Panc1 (cell line): ENCODE data around the gene DHRS2. TPM values are rescaled to one million over a fixed set of nuclear protein-coding genes. Genes with fewer than 3 reads are reported as not detected.

ENCODE experiments used
- ATAC-seq: fragments of 200-7000 bp; cut with Tn5 transposase; 2 replicates; pipeline ENCODE4 v1.9.1; 2020; ENCODE audit warnings: mild to moderate bottlenecking, moderate library complexity
- BruUV-seq: library from RNA; stranded (reverse); fragments of 400-500 nt; replicated peaks from 2 replicates; lab custom pipeline; 2021; lab: Mats Ljungman, UMichigan
- CTCF ChIA-PET: fragments of 300-600 bp; sonication (Branson Sonifier 250); formaldehyde crosslinking; loops from one replicate; lab custom pipeline; 2022; ENCODE audit warnings: antibody characterized with exemption; lab: Charles Lee
- POLR2A ChIA-PET: fragments of 300-600 bp; sonication (Branson Sonifier 250); formaldehyde crosslinking; loops from one replicate; lab custom pipeline; 2022; ENCODE audit warnings: antibody characterized with exemption; lab: Charles Lee
- DNase-seq: peaks from one replicate; pipeline ENCODE4 v3.0.0-alpha.2; 2010; ENCODE audit warnings: low read depth, low spot score
- H3K27ac ChIP-seq: 2 replicates; pipeline ENCODE4 v1.5.1; 2011; ENCODE audit warnings: mild to moderate bottlenecking, low read length, inconsistent platforms
- H3K27me3 ChIP-seq: fragments of 200-500 bp; sonication (Bioruptor generic); 2 replicates; pipeline ENCODE4 v1.6.0; 2014; ENCODE audit warnings: low read length, inconsistent platforms; ENCODE audit not compliant: control insufficient read depth, insufficient read depth
- H3K36me3 ChIP-seq: fragments of 200-500 bp; sonication (Bioruptor generic); 2 replicates; pipeline ENCODE4 v1.5.1; 2014; ENCODE audit warnings: inconsistent platforms, mild to moderate bottlenecking, low read length, moderate library complexity; ENCODE audit not compliant: control insufficient read depth, insufficient read depth
- H3K4me1 ChIP-seq: 2 replicates; pipeline ENCODE4 v1.5.1; 2011; ENCODE audit warnings: inconsistent platforms, mild to moderate bottlenecking, low read length, moderate library complexity; ENCODE audit not compliant: control insufficient read depth, insufficient read depth
- H3K4me3 ChIP-seq, 2 experiments: 2 replicates each; pipeline ENCODE4 v1.5.1; 2011 to 2012; ENCODE audit warnings: low read depth in 2 of 2, low read length in 2 of 2, mild to moderate bottlenecking in 2 of 2, inconsistent platforms in 1 of 2, moderate library complexity in 1 of 2
- H3K9me3 ChIP-seq: fragments of 200-500 bp; sonication (Bioruptor generic); 2 replicates; pipeline ENCODE4 v1.5.1; 2014; ENCODE audit warnings: low read depth, mild to moderate bottlenecking, inconsistent platforms, low read length, moderate library complexity; ENCODE audit not compliant: control insufficient read depth, insufficient read depth
- CTCF ChIP-seq: fragments of 450-650 bp; IDR thresholded peaks from 2 replicates; pipeline ENCODE4 v1.5.1; 2017; ENCODE audit warnings: mild to moderate bottlenecking
- POLR2AphosphoS5 ChIP-seq: IDR thresholded peaks from 2 replicates; pipeline ENCODE4 v1.6.1; 2012; ENCODE audit warnings: mild to moderate bottlenecking, low read depth, low read length, moderate library complexity
- SIN3A ChIP-seq: IDR thresholded peaks from 2 replicates; pipeline ENCODE4 v1.6.1; 2012; ENCODE audit warnings: low read depth, mild to moderate bottlenecking, low read length, moderate library complexity, borderline replicate concordance; ENCODE audit not compliant: insufficient read depth
- TCF7L2 ChIP-seq: IDR thresholded peaks from 2 replicates; pipeline ENCODE4 v1.6.1; 2011; ENCODE audit warnings: mild to moderate bottlenecking, low read depth, low read length, inconsistent platforms
- in situ Hi-C: cut with HindIII; loops from 2 replicates; pipeline ENCODE4 v1.10.0; 2016; ENCODE audit warnings: low sequenced_read_pairs, low pct_unique_long_range_greater_than_20kb
- intact Hi-C: fragments of 100-400 bp; cut with micrococcal nuclease; formaldehyde crosslinking; loops from one replicate; pipeline ENCODE4 v1.10.0; 2022; ENCODE audit not compliant: unreplicated experiment
- total RNA-seq: library from RNA; stranded (reverse); gene quantifications from one replicate; pipeline ENCODE4 v1.2.1, GENCODE V29; 2021; ENCODE audit not compliant: unreplicated experiment
- TF ChIP-seq, protein P1 (sequence below), 2 experiments: IDR thresholded peaks; 2 replicates each; pipeline ENCODE4 v1.6.1; 2011 to 2012; ENCODE audit warnings: low read depth in 2 of 2, control low read depth in 1 of 2, low read length in 1 of 2, mild to moderate bottlenecking in 1 of 2, moderate library complexity in 1 of 2; ENCODE audit not compliant: insufficient read depth in 1 of 2

DHRS2 gene
- total RNA-seq, 1 experiment from 2014 or later: 1.0 TPM

DNA sequence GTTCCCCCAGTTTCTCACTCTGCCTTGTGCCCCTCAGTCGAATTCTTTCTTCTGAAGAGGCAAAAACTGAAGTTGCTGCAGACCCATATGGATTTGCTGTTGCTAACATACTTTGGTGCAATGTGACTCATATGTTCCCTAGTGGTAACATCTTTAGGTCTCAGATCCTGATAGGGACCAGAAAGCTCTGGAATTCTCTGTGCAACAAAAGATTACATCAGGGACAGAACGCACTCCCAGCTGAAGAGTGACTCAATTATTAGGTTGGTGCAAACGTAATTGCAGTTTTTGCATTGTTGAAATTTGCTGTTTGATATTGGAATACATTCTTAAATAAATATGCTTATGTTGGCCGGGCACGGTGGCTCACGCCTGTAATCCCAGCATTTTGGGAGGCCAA is 8.2 kb upstream of the DHRS2 start:
- DNase-seq (no peak), ATAC-seq (no peak)
- no peak overlapping the region for H3K27ac ChIP-seq
- H3K27me3 ChIP-seq: no peaks in the 10 kb centered on the region
- in situ Hi-C loops: no loop called here
- no peak overlapping the region for H3K4me3 ChIP-seq
- no peaks in the 10 kb centered on the region for H3K36me3 ChIP-seq
- H3K9me3 ChIP-seq: peaks cover 15% of the 10 kb centered on the region; the same call in 1 of the 2 replicates
- ChIA-PET POLR2A (no interaction called here), CTCF (no interaction called here)
- TF ChIP-seq, protein P1, sequence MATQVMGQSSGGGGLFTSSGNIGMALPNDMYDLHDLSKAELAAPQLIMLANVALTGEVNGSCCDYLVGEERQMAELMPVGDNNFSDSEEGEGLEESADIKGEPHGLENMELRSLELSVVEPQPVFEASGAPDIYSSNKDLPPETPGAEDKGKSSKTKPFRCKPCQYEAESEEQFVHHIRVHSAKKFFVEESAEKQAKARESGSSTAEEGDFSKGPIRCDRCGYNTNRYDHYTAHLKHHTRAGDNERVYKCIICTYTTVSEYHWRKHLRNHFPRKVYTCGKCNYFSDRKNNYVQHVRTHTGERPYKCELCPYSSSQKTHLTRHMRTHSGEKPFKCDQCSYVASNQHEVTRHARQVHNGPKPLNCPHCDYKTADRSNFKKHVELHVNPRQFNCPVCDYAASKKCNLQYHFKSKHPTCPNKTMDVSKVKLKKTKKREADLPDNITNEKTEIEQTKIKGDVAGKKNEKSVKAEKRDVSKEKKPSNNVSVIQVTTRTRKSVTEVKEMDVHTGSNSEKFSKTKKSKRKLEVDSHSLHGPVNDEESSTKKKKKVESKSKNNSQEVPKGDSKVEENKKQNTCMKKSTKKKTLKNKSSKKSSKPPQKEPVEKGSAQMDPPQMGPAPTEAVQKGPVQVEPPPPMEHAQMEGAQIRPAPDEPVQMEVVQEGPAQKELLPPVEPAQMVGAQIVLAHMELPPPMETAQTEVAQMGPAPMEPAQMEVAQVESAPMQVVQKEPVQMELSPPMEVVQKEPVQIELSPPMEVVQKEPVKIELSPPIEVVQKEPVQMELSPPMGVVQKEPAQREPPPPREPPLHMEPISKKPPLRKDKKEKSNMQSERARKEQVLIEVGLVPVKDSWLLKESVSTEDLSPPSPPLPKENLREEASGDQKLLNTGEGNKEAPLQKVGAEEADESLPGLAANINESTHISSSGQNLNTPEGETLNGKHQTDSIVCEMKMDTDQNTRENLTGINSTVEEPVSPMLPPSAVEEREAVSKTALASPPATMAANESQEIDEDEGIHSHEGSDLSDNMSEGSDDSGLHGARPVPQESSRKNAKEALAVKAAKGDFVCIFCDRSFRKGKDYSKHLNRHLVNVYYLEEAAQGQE (IDR thresholded peaks at IDR 0.05; ENCODE audit: insufficient read depth in 1 of 2, low read depth in 2 of 2, low read length in 1 of 2): no peak
- TF ChIP-seq CTCF (no peak), POLR2AphosphoS5 (no peak), SIN3A (no peak), TCF7L2 (no peak)
- no TSS peak for BruUV-seq
- peaks cover 3% of the 10 kb centered on the region for H3K4me1 ChIP-seq
- intact Hi-C loops: no loop called here

DNA sequence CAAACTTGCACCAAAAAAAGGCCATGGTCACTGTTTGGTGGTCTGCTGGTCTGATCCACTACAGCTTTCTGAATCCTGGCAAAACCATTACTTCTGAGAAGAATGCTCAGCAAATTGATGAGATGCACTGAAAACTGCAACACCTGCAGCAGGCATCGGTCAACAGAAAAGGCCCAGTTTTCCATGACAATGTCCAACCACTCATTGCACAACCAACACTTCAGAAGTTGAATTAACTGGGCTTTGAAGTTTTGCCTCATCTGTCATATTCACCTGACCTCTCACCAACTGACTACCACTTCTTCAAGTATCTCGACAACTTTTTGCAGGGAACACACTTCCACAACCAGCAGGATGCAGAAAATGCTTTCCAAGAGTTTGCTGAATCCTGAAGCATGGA is 7.0 kb upstream of the DHRS2 start:
- in situ Hi-C loops (no loop called here), intact Hi-C loops (no loop called here)
- DNase-seq: no peak
- peaks cover 15% of the 10 kb centered on the region; the same call in 1 of the 2 replicates for H3K9me3 ChIP-seq
- TF ChIP-seq TCF7L2 (no peak), POLR2AphosphoS5 (no peak)
- H3K27me3 ChIP-seq: no peaks in the 10 kb centered on the region
- ATAC-seq: no peak
- no TSS peak for BruUV-seq
- ChIA-PET CTCF (no interaction called here), POLR2A (no interaction called here)
- peaks cover 3% of the 10 kb centered on the region for H3K4me1 ChIP-seq
- no peak overlapping the region for H3K4me3 ChIP-seq
- no peaks in the 10 kb centered on the region for H3K36me3 ChIP-seq
- no peak overlapping the region for H3K27ac ChIP-seq

- TF ChIP-seq SIN3A (no peak), CTCF (no peak)
- CTCF ChIA-PET: no interaction called here
- ATAC-seq: no peak
- no peaks in the 10 kb centered on the region for H3K36me3 ChIP-seq
- H3K4me3 ChIP-seq: no peak overlapping the region
- POLR2A ChIA-PET: no interaction called here
- no peak for DNase-seq
- peaks cover 8% of the 10 kb centered on the region; the same call in 1 of the 2 replicates for H3K9me3 ChIP-seq
- H3K27ac ChIP-seq: no peak overlapping the region
- peaks cover 3% of the 10 kb centered on the region for H3K4me1 ChIP-seq
- H3K27me3 ChIP-seq: no peaks in the 10 kb centered on the region
- in situ Hi-C loops: no loop called here
- intact Hi-C loops: no loop called here
- no TSS peak for BruUV-seq
Observed at GRCh38 chr14:23629832-23630396, 6.2 kb upstream of the DHRS2 start.
